Liver (tissue), 3 donors: ENCODE results near the gene ORAI1.
"Not testable (repeated sequence)": the region's sequence is repeated elsewhere in the genome, so short reads cannot be mapped to it uniquely, and the experiment has no call there.

Experiments
- ATF3 ChIP-seq: IDR thresholded peaks from 2 replicates; pipeline ENCODE4 v1.6.1; 2016; ENCODE audit warnings: antibody characterized with exemption
- CTCF ChIP-seq: fragments of 150-350 bp; IDR thresholded peaks from 2 replicates; pipeline ENCODE4 v1.5.1; 2017; ENCODE audit warnings: improper control_type of control experiment, low read depth, low read length; ENCODE audit not compliant: missing input control
- FOXA1 ChIP-seq: IDR thresholded peaks from 2 replicates; pipeline ENCODE4 v1.6.1; 2016; ENCODE audit warnings: antibody characterized with exemption
- JUND ChIP-seq, 2 donors: IDR thresholded peaks; 2 replicates each; pipeline ENCODE4 v1.6.1; 2016; ENCODE audit warnings: antibody characterized with exemption in 2 of 2
- RAD21 ChIP-seq, 2 donors: IDR thresholded peaks; 2 replicates each; pipeline ENCODE4 v1.6.1; 2016; ENCODE audit warnings: antibody characterized with exemption in 2 of 2, mild to moderate bottlenecking in 2 of 2
- SP1 ChIP-seq: IDR thresholded peaks from 2 replicates; pipeline ENCODE4 v1.6.1; 2018; ENCODE audit warnings: antibody characterized with exemption, mild to moderate bottlenecking
- TF ChIP-seq, protein P1 (sequence below): IDR thresholded peaks from 2 replicates; pipeline ENCODE4 v1.6.1; 2016; ENCODE audit warnings: antibody characterized with exemption
- donor health status: healthy.
- donor health status: healthy.

DNA sequence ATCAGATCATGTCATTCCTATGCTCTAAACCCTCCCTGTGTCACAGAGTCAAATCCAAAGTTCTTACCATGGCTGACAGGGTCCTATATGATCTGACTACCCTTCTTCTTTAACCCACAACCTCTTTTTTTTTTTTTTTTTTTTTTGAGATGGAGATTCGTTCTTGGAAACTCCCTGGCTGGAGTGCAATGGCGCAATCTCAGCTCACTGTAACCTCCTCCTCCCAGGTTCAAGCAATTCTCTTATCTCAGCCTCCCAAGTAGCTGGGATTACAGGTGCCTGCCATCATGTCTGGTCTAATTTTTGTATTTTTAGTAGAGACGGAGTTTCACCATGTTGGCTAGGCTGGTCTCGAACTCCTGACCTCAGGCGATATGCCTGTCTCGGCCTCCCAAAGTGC, 40.5 kb downstream of the ORAI1 start:
- TF ChIP-seq ATF3; CTCF; RAD21 (IDR thresholded peaks at IDR 0.05); SP1; JUND (IDR thresholded peaks at IDR 0.05); FOXA1: not testable (repeated sequence)
- TF ChIP-seq, protein P1, sequence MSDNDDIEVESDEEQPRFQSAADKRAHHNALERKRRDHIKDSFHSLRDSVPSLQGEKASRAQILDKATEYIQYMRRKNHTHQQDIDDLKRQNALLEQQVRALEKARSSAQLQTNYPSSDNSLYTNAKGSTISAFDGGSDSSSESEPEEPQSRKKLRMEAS: not testable (repeated sequence)
